D341Med (cell line): Measurements from ENCODE around the gene E2F2.
"Not testable (repeated sequence)": the region's sequence is repeated elsewhere in the genome, so short reads cannot be mapped to it uniquely, and the experiment has no call there.

Experiments
- DNase-seq: peaks from one replicate; pipeline ENCODE4 v3.0.0; 2012; ENCODE audit warnings: low spot score

The E2F2 gene

GRCh38 chr1:23524716-23525401, 6.2 kb downstream of the E2F2 start:
- DNase-seq: peak; percentile 58

DNA sequence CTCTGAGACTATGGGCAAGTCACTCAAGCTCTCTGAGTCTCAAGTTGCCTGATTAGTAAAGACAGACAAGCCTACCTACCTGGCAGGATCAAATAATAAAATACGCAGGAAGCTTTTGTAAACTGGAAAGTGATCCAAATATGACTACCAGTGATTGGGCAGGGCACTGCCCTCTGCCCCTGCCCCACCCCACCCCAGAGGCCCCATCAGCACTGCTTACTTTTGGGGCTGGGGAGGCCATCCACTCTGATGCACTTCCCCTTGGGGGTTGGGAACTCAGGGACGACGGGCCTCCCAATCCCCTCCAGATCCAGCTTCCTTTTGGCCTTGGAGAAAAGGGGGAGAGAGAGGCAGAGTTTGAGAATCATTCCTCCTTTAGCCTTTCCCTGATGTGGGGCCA, 6.9 kb downstream of the E2F2 start:
- DNase-seq: no peak

DNA sequence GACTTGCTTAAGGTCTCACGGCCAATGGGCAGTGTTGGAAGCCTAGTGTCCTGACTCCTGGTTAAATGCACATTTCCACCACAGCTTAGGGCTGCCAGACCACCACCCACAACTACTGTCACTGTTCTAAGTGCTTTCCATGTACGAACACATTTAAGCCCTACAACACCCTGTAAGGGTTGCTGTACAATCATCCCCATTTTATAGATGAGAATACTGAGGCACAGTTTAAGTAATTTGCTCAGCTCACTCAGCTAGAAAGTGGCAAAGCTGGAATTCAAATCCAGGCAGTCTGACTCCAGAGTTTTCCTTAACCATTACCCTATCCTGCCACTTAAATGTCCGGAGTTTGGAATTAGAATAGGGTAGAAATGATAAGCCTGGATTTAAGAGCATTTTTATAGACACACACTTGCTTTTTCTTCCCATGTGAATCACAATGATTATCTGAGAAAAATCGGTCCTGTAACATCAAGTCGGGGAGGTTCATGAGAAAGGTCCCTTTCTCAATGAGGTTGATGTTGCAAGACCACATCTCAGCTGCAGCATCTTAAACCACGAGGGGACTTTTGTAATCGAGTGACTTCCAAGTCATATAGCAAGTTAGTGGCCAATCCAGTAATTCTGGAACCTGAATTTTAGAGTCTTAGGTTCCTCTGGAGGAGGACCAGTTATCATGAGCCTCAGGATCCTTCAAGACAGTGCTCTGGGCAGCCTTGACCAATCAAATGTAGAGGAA, 8.6 kb downstream of the E2F2 start:
- DNase-seq: no peak

- no peak for DNase-seq
These were observed 9.4 kb downstream of the E2F2 start for GRCh38 chr1:23521588-23521987.

- no peak for DNase-seq
These were observed 13.5 kb downstream of the E2F2 start for GRCh38 chr1:23517581-23517980.

GRCh38 chr1:23515905-23516304, 15.1 kb downstream of the E2F2 start:
- DNase-seq: no peak

GRCh38 chr1:23514111-23514679, 16.8 kb downstream of the E2F2 start:
- no peak for DNase-seq

- DNase-seq: no peak
These were observed 21.1 kb downstream of the E2F2 start for GRCh38 chr1:23509896-23510295.

- no peak for DNase-seq
These were observed 24.5 kb downstream of the E2F2 start for GRCh38 chr1:23506376-23507107.

DNA sequence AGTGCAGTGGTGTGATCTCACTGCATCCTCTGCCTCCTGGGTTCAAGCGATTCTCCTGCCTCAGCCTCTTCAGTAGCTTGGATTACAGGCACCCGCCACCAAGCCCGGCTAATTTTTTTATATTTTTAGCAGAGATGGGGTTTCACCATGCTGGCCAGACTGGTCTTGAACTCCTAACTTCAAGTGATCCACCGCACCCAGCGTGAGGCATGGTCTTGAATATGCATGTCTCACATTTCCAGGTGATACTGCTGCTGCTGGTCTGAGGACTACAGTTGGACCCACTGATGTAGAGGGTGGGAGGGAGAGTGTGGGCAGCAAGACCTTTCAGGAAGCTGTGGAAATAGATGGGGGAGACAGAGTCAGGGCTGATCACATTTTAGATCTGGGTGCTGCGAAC, 25.2 kb downstream of the E2F2 start:
- no peak for DNase-seq

DNA sequence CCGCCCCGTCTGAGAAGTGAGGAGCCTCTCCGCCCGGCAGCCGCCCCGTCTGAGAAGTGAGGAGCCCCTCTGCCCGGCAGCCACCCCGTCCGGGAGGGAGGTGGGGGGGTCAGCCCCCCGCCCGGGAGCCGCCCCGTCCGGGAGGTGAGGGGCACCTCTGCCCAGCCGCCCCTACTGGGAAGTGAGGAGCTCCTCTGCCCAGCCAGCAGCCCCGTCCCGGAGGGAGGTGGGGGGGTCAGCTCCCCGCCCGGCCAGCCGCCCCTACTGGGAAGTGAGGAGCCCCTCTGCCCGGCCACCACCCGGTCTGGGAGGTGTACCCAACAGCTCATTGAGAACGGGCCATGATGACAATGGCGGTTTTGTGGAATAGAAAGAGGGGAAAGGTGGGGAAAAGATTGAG, 26.9 kb downstream of the E2F2 start:
- DNase-seq: not testable (repeated sequence)

DNA sequence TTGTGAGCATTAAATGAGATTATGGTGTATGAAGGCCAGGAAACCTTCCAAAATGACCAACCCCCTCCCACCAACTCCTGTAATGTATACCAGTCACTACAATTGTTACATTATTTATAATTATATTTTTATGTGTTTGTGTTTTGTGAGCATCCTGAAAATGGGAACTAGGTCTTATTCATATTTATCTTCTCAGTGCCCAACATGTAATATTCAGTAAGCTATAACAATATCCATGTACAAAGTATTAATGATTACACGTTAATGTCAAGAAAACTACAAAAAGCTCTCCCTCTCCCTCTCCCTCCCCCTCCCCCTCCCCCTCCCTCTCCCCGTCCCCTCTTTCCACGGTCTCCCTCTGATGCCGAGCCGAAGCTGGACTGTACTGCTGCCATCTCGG, 28.1 kb downstream of the E2F2 start:
- DNase-seq: no peak

GRCh38 chr1:23500466-23500865, 30.6 kb downstream of the E2F2 start:
- DNase-seq: no peak

- no peak for DNase-seq
These were observed 33.1 kb downstream of the E2F2 start for GRCh38 chr1:23497777-23498439.

- DNase-seq: no peak
These were observed 34.4 kb downstream of the E2F2 start for GRCh38 chr1:23496490-23497181.

DNA sequence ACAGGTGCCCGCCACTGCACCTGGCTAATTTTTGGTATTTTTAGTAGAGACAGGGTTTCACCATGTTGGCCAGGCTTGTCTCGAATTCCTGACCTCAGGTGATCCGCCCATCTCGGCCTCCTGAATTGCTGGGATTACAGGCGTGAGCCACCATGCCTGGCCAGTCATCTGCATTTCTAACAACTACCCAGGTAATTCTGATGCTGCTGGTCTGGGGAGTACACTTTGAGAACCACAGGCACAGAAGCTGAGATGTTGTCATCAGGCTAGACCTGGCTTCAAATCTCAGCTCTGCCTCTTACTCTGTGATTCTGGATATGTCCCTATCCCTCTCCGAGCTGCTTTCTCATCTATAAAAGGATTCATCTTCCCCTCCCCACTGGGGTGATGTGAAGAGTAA, 36.2 kb downstream of the E2F2 start:
- DNase-seq: not testable (repeated sequence)

- DNase-seq: not testable (repeated sequence)
These were observed 38.3 kb downstream of the E2F2 start for GRCh38 chr1:23492776-23493175.

DNA sequence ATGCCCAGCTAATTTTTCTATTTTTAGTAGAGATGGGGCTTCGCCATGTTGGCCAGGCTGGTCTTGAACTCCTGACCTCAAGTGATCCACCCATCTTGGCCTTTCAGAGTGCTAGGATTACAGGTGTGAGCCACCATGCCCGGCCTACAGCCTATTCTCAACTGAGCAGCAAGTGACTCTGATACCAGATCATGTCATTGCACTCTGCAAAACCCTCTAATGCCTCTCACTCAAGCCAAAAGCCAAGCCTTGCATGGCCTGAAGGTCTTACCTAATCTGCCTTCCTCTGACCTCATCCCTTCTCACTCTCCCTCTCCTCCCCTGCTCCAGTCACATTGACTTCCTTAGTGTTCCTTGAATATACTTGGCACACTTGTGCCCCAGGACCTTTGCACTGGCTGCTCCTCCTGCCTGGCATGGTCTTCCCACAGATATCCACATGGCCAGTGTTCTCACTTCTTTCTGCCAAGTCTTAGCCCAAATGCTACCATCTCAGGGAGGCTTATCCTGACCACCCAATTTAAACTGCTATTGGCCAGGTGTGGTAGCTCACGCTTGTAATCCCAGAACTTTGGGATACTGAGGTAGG, 38.8 kb downstream of the E2F2 start:
- DNase-seq: no peak

GRCh38 chr1:23489842-23490241, 41.2 kb downstream of the E2F2 start:
- DNase-seq: no peak

DNA sequence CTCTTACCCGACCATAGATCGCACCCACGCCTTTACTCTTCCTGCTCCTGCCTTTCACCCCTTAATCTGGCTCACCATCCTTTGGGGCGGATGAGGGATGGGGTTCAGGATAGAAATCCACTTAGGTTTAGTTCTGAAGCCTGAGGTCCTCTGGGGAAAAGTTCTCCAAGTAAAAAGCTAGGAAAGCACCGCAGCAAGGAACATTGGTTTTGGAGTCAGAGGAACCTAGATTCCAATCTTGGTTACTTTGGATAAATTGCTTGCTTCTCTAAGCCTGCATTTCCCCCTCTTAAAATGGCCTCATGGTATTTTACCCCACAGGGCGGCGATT, 46.1 kb downstream of the E2F2 start:
- no peak for DNase-seq

GRCh38 chr1:23484253-23485001, 46.6 kb downstream of the E2F2 start:
- DNase-seq: peak; percentile 96
